ENCODE measurements around the gene ITGA5.

Gene ITGA5

DNA sequence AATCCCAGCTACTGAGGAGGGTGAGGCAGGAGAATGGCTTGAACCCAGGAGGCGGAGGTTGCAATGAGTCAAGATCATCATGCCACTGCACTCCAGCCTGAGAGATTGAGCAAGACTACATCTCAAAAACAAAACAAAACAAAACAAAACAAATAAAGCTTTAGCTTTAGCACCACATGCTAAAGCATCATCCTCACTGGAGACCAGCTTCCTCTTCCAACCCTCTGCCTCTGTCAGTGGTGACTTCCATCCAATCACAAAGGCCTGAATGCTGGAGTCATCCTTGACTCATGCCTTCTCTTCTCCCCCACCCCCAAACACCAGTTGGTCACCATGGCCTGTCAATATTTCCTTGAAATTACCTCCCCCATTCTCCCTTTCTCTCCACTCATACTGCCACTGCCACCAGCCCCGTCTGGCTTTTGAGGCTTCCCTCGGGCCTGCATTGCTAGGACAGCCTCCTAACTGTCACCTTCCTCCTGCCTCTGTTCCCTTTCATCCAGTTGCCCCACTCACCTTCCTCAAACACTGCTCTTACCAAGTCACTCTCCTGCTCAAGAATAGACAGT lies 35.9 kb downstream of the ITGA5 start:
- Mint-ChIP-seq H3K4me3 (no peak overlapping the region), H3K9me3 (no peaks in the 10 kb centered on the region), H3K4me1 (peaks cover 82% of the 10 kb centered on the region), H3K27me3 (ENCODE audit: low read depth, poor library complexity) (peaks cover 1% of the 10 kb centered on the region), H3K36me3 (ENCODE audit: low read depth) (peaks cover 11% of the 10 kb centered on the region), H3K27ac (no peak overlapping the region)
- no peak for TF ChIP-seq CTCF (IDR thresholded peaks at IDR 0.05)
- no peak for DNase-seq

DNA sequence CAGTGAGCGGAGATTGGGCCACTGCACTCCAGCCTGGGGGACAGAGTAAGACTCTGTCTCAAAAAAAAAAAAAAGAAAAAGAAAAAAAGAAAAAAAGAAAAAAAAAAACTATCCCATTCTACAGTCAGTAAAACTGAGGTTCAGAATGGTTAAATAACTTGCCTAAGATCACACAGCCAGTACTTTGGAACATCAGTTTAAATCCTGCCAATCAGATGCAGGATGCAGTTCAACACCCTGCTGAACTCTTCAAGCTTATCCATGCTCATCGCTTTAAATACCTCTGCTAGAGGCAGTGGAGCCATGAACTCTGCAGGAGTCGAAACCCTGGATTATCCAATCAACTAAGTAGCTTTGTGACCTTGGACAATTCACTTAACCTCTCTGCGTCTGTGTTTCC lies 37.9 kb downstream of the ITGA5 start:
- Mint-ChIP-seq H3K9me3 (no peaks in the 10 kb centered on the region), H3K4me3 (no peak overlapping the region), H3K4me1 (peaks cover 83% of the 10 kb centered on the region), H3K27ac (no peak overlapping the region), H3K27me3 (ENCODE audit: low read depth, poor library complexity) (peaks cover 7% of the 10 kb centered on the region), H3K36me3 (ENCODE audit: low read depth) (peaks cover 11% of the 10 kb centered on the region)
- no peak for TF ChIP-seq CTCF (IDR thresholded peaks at IDR 0.05)
- DNase-seq = no peak

GRCh38 chr12:54379398-54380201 lies 39.5 kb downstream of the ITGA5 start:
- peak overlapping the region; percentile 80 for H3K4me3 Mint-ChIP-seq

DNA sequence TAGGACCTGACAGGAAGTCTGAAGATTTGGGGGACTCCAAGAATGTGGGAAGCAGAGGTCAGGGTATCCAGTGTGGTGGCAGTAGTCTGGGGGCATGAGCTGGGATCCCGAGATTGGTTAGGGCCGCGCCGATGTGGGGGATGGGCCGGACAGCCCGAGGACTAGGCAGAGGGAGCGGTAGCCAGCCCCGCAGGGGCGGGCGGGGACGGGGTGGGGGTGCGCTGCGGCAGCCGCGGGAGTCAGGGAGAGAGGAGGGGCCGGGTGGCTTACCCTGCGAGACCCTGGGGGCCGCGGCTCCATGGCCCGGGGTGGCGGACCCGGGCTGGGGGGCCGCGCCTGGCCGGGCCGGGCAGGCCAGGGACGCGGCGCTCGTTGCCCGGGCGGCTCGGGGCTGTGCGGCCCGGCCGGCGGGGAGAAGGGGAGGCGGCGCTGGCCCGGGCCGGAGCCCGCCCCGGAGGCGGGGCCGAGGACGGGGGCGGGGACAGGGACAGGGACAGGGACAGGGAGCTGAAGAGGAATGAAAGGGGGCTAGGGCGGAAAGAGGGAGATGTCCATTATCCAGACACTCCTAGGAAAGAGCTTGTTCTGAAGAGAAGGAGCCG lies 40.2 kb downstream of the ITGA5 start:
- H3K9me3 Mint-ChIP-seq = no peaks in the 10 kb centered on the region
- no peak for TF ChIP-seq CTCF (IDR thresholded peaks at IDR 0.05)

More at GRCh38 chr12:54379398-54380201, 39.5 kb downstream of the ITGA5 start:
- Mint-ChIP-seq H3K4me1 (peaks cover 83% of the 10 kb centered on the region), H3K36me3 (ENCODE audit: low read depth) (peaks cover 11% of the 10 kb centered on the region), H3K27ac (peak overlapping the region; percentile 91), H3K9me3 (no peaks in the 10 kb centered on the region), H3K27me3 (ENCODE audit: low read depth, poor library complexity) (peaks cover 7% of the 10 kb centered on the region)
- TF ChIP-seq CTCF (IDR thresholded peaks at IDR 0.05) = peak; percentile 100
- peak; percentile 97 for DNase-seq

DNA sequence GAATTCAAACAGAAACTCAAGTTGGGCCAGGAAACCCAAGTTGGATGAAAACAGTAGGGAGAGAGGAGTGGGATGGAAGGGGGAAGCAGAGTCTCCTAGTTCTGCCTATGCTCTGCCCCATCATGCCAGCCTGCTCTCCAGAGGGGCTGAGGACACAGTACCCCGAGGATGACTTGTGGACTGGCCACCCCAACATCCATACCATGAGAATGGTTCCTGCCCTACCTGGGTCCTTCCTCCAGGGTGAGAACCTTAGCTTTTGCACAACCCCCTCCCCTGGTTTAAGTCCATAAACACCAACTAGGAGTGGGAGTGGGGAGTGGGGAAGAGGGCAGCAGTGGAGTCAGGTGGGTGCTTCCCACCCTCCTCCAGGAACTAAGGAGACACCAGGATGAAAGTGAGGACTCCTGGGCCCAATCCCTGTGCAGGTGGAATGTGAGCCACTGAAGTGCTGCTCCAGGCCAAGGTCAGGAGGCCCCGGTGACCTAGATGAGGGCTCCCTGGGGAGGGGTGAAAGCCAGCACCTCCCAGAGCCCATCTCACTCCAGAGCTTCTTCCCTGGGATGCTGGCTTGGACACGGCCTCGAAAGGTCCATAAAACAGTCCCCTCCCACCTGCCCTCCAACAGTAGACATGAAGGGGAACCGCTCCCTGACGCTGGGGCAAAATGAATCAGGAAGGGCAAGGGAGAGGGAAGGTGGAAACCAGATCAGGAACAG lies 41.1 kb downstream of the ITGA5 start:
- peaks cover 83% of the 10 kb centered on the region for H3K4me1 Mint-ChIP-seq
- peaks cover 12% of the 10 kb centered on the region for H3K36me3 Mint-ChIP-seq (ENCODE audit: low read depth)
- H3K27me3 Mint-ChIP-seq (ENCODE audit: low read depth, poor library complexity) = peaks cover 7% of the 10 kb centered on the region
- no peak for DNase-seq
- H3K4me3 Mint-ChIP-seq = peak overlapping the region; percentile 87
- TF ChIP-seq CTCF (IDR thresholded peaks at IDR 0.05) = no peak
- no peaks in the 10 kb centered on the region for H3K9me3 Mint-ChIP-seq
- H3K27ac Mint-ChIP-seq = no peak overlapping the region

More for the DNA sequence above, 40.2 kb downstream of the ITGA5 start:
- peak overlapping the region; percentile 87 for H3K4me3 Mint-ChIP-seq
- H3K27ac Mint-ChIP-seq = no peak overlapping the region
- peaks cover 11% of the 10 kb centered on the region for H3K36me3 Mint-ChIP-seq (ENCODE audit: low read depth)
- DNase-seq = peak; percentile 87
- peaks cover 83% of the 10 kb centered on the region for H3K4me1 Mint-ChIP-seq
- H3K27me3 Mint-ChIP-seq (ENCODE audit: low read depth, poor library complexity) = peaks cover 7% of the 10 kb centered on the region

Data from nephron progenitor cell (in vitro differentiated cells).